ENCODE measurements around the gene MARCO. TPM values are rescaled to one million over a fixed set of nuclear protein-coding genes. Genes with fewer than 3 reads are reported as not detected.
A peak's percentile ranks its signal among the peaks of the same experiment; 100 is the strongest.

MARCO gene
- total RNA-seq, 1 experiment from 2014 or later: not detected

DNA sequence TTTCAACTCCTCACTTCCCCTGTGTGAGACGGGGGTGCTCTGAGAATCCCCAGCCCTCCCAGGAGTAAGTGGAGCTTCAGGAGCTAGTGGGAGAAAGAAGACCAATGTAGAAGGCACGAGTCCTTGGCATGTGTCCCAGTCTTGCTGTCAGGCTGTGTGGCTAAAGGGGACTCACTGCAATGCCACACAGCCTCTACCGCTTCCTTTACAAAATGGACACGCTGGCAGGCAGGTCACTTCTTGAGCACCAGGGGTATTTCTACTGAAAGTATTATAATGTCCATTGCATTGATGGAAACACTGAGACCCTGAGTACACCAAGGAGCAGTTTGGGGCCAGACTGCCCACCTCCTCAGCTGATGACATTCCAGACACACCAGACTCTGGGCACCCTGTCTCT is 35.8 kb upstream of the MARCO start:
- Histone ChIP-seq H3K79me2 (ENCODE audit: insufficient read depth, low read length) (no peaks in the 10 kb centered on the region), H3K4me1 (ENCODE audit: insufficient read depth, low read length) (no peaks in the 10 kb centered on the region), H3K79me1 (ENCODE audit: insufficient read depth, low read depth, low read length, poor library complexity, severe bottlenecking) (no peaks in the 10 kb centered on the region), H3K56ac (ENCODE audit: insufficient read length, low read depth, low read length) (no peak overlapping the region), H3K23me2 (ENCODE audit: insufficient read length, low read depth, low read length, poor library complexity, severe bottlenecking) (no peaks in the 10 kb centered on the region), H2BK20ac (ENCODE audit: low read depth, low read length, poor library complexity, severe bottlenecking) (no peak overlapping the region), H2AFZ (ENCODE audit: low read length) (no peak overlapping the region), H2BK5ac (ENCODE audit: insufficient read length, low read length) (no peak overlapping the region), H3K14ac (ENCODE audit: insufficient read depth, low read length) (no peak overlapping the region), H3T11ph (ENCODE audit: low read length) (no peak overlapping the region), H2AK5ac (ENCODE audit: insufficient read length, low read length) (no peak overlapping the region), H4K91ac (ENCODE audit: insufficient read length, low read depth, low read length) (no peak overlapping the region), H4K20me1 (ENCODE audit: control insufficient read depth, insufficient read depth, insufficient read length) (no peaks in the 10 kb centered on the region), H3K4me2 (ENCODE audit: insufficient read depth, insufficient read length, low read length) (no peak overlapping the region), H3K9me3 (ENCODE audit: control insufficient read depth, low read depth, low read length) (no peaks in the 10 kb centered on the region), H3K27ac (ENCODE audit: insufficient read length, low read depth, low read length) (no peak overlapping the region), H2BK120ac (ENCODE audit: low read depth, low read length, poor library complexity, severe bottlenecking) (no peak overlapping the region), H3K18ac (ENCODE audit: insufficient read length, low read depth, low read length) (no peak overlapping the region), H2BK12ac (ENCODE audit: insufficient read length, low read depth, low read length) (no peak overlapping the region), H4K5ac (ENCODE audit: insufficient read length, low read depth, low read length) (no peak overlapping the region), H2BK15ac (ENCODE audit: low read depth, low read length) (0 out of 2 replicates have a peak overlapping the region, but pooled peaks have one; percentile 24), H4K8ac (replicated peaks; ENCODE audit: insufficient read length, low read depth, low read length) (no peak overlapping the region), H3K9ac (ENCODE audit: extremely low read depth, insufficient read length, low read length) (no peak overlapping the region), H3K23ac (ENCODE audit: insufficient read length, low read depth, low read length) (no peak overlapping the region), H3K4ac (ENCODE audit: low read depth, low read length) (no peak overlapping the region), H3K27me3 (ENCODE audit: insufficient read depth, low read length) (no peaks in the 10 kb centered on the region)
- Mint-ChIP-seq H3K27me3 (ENCODE audit: low read depth) (peaks cover 36% of the 10 kb centered on the region; the same call in 1 of the 2 replicates), H3K27ac (no peak overlapping the region), H3K36me3 (ENCODE audit: insufficient read depth in 1 of 3, low read depth in 3 of 3) (peaks cover 0 to 6% (median 3%) of the 10 kb centered on the region in 3 experiments; a peak in 4 of 7 replicates), H3K4me1 (peaks cover 7% of the 10 kb centered on the region in 2 experiments), H3K9me3 (peaks cover 2 to 4% of the 10 kb centered on the region in 2 experiments; a peak in 4 of 5 replicates), H3K4me3 (no peak overlapping the region)
- no CpG with 5 or more reads among the region's 4 CpGs for WGBS (ENCODE audit: extremely low coverage, insufficient read length, low lambda C conversion rate)
- TF ChIP-seq, protein P1, sequence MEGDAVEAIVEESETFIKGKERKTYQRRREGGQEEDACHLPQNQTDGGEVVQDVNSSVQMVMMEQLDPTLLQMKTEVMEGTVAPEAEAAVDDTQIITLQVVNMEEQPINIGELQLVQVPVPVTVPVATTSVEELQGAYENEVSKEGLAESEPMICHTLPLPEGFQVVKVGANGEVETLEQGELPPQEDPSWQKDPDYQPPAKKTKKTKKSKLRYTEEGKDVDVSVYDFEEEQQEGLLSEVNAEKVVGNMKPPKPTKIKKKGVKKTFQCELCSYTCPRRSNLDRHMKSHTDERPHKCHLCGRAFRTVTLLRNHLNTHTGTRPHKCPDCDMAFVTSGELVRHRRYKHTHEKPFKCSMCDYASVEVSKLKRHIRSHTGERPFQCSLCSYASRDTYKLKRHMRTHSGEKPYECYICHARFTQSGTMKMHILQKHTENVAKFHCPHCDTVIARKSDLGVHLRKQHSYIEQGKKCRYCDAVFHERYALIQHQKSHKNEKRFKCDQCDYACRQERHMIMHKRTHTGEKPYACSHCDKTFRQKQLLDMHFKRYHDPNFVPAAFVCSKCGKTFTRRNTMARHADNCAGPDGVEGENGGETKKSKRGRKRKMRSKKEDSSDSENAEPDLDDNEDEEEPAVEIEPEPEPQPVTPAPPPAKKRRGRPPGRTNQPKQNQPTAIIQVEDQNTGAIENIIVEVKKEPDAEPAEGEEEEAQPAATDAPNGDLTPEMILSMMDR (conservative IDR thresholded peaks at IDR 0.05): no peak
- no peak for DNase-seq
